NCI-H2081 (cell line): ENCODE measurements around the gene NKAIN2.
"Not testable (repeated sequence)": the region's sequence is repeated elsewhere in the genome, so short reads cannot be mapped to it uniquely, and the experiment has no call there.

Experiments
- DNase-seq, 2 experiments: peaks; one replicate each; lab custom pipeline; 2025; lab: John Stamatoyannopoulos, UW

The NKAIN2 gene

DNA sequence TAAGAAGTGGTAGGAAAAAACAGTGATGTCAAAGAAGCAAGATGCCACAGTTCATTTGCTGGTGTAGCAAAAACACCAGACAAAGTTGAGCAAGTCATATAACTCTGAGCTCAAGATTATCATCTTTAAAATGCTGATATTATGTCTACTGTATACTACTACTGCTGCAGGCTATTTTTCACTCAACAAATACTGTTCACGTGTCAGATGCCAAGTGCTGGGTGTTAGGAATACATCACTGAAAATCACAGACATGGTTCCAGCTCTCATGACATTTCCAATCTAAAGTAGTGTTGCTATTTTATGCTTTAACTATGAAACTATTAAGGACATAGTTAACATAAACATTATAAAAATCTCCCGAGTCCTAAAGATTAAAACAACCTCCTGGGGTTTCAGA lies 163.0 kb downstream of the NKAIN2 start:
- DNase-seq = no peak

DNA sequence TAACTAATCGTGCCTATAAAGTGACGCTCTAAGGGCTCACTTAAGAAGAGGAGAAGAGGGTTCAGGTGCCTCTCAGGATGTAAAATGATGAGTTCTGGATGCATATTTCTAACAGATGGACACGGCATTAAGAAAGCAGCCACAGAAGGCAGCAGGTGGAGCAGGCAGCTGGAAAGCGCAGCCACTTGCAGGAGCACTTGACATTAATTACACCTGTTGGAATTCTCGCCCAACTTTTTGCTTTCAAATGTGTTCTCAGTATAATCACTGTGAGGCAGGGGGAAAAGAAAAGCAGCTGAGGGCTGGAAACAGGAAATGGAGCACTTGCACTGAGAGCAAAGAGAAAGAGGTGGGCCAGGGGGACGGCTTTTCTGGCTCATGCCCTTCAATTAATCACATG lies 164.2 kb downstream of the NKAIN2 start:
- DNase-seq = peak; percentile 36 to 91

DNA sequence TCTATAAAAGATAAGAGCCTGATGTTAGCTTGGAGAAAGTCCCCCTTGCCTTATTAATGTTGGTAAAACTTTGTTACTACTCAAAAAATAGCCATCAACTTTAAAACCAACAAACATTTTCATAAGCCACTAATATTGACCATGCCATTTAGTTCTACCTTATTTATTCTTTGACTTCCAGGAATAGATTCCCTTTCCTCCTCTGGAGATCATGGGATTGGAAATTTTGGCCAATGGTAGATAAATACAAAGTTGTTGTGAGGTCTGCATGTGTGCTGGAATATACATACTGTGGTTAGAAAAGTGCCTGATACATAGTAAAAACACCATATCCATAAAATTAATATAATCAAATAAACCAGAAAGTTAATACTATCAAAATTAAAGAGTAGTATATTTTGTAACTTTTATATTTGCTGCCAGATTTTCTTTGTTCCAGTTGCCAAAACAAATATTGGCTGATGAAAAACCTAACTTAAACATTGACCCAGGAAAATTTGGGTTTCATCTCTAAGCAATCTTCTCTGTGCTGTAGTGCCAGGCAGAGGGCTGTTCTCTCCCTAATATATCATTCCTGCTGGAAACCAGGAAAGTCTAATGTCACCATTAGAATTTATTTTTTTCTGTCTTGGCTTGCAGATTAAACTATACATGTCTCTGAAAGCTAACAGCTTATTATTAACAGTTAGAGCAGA lies 169.1 kb downstream of the NKAIN2 start:
- DNase-seq = peak in 1 of 2 experiments; percentile 15

DNA sequence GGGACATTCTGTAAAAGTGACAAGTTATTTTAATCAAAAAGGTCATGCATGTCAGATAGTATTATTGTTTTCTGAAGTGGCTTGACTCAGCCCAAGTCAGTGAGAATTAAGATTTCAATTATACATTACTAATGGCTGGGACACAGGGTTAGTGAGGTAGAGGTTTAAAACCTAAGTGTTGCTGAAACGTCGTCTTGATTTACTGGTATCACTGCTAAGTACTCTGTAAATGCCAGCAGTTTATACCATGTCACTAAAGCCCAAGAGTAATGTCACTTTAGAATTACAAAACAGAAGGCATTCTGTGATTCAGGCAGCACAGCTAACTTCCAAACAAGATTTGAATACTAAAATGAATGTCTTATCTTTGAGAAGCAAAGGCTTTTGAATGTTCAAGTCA lies 176.6 kb downstream of the NKAIN2 start:
- no peak for DNase-seq

DNA sequence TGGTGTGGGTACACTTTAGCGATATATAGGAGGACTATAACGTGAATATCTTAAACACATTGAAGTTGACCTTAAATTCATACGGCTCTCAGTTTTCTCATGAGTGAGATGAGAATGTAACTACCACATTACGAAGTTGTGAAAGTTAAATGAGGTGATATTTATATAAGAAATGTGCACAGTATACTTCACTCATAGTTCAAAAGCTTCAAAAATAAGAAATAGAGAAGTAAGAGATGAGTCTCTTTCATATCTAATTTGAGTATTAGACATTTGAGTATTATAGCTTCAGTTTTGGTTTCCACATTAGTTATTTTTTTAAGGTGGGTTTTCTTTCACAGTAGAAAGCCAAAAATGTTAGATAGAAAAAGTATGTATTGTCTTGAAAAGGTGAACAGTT lies 183.3 kb downstream of the NKAIN2 start:
- DNase-seq = no peak

DNA sequence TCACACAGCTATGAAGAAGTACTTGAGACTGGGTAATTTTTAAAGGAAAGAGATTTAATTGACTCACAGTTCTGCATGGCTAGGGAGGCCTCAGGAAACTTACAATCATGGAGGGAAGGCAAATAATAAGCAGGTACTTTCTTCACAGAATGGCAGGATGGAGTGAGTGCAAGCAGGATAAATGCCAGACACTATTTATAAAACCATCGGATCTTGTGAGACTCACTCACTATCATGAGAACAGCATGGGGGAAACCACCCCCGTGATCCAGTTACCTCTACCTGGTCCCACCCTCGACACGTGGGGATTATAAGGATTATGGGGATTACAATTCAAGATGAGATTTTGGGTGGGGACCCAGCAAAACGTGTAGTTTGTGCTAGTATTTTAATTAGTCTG lies 186.3 kb downstream of the NKAIN2 start:
- not testable (repeated sequence) for DNase-seq

DNA sequence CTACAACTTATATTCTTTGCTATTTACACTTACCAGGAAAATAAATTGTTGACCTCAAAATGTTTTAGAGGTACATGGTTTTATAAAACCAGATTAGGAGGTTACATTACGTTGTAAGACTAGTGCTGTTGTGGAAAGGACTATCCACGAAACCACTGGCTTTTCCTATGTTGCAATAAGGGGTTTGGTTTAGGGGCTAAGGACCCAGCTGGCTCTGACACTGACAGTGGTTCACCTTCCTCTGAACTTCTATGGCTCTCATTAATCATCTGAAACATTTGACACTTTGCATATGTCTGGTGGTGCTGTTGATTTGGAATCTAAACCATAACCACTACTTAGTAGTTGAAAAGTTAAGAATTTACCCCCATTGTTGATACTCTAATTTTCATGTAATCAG lies 186.7 kb downstream of the NKAIN2 start:
- no peak for DNase-seq

DNA sequence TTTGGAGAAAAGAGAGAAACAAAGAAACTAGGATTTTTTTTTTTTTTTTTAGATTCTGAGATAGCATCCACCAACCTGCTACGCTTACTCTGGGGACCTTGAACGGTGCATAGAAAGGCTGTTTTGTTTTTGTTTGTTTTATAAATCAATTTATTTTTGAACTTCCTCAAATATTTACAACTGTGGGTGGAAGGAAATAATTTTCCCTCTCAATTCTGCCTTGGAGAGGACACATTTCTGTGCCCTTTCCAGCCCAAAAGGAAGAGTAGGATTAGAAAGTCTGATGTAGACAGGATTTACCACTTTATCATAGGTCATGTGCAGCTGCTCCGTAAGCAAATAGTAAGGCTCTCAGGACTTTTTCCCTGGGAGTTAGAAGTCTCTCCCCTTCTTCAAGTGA lies 190.5 kb downstream of the NKAIN2 start:
- peak in 1 of 2 experiments; percentile 35 for DNase-seq

DNA sequence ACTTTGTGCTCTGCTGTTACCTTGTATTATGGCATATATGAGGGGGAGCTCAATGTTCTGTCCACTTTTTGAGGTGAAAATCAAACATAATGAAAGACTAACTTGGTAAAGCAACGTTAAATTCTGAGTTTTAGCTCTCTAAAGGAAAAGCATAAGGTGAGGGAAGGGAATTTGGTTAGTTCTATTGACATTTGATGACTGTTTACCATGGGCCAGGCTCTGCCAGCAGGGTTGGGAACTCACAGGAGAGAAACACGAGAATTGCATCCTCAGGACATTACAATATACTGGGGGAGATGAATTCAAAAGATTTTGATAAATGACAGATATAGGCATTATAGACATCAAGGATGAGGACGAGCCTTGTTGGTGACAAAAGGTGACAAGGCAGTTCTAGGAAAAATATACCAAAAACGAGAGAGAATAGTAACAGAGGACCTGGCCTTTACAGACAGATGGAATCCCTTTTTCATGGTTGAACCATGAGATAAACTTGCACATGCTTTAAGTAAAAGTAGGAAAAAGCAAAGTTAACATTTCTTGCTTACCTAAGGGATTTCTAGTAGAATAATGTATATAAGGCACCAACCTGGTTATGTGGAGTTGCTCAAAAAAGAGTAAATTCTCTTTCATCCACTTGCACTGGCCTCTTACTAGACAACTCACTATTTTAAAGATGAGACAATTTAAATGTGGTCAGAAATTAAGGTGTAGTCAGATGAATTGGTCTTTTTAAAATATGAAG lies 191.4 kb downstream of the NKAIN2 start:
- peak; percentile 12 to 65 for DNase-seq

DNA sequence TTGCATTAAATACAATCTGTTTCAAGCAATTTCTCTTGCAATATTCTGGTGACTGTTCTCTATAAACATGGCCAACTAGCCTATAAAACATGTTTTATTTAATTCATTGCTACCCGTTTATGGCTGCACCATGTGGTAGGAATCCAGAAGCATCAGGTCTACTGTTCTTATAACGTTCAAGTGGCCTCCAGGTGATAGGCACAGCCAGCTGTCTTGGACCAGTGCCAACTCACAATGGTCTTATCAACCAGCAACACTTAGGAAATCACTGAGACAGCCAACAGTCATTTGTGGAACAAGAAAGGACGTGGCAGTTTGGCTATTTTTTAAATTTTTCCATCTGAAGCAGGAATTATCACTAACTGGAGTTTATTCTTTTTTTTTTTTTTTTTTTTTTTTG lies 193.6 kb downstream of the NKAIN2 start:
- peak; percentile 61 to 90 for DNase-seq

DNA sequence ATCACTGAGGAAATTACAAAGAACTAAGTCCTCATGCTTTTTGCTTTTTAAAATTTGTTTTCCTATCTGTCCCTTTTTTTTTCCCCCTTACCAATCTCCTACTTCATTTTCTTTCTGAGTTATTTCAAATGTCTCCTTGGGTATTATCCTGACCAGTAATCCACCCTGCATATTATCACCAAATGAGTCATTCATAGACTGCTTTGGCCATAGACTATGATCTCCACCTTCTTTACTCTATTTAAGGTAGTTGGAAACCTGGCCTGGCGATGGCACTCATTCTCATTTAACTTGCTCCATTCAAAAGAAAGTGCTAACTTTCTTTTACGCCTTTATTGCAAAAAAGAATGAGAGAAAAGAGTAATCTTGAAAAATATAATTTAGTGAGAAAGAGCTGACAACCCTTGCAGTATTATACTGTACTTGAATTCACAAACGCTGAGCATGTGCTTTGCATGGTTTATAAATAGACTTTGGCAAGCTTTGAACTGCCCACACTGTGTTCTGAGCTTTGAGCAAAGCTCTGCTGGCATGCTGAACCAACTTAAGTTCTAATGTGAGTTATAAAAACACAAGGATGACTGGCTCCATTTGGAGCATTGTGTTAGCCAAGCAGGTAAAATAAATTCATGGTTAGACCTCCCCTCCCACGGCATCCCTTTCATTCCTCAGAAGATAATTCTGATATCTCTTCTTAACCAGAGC lies 198.9 kb downstream of the NKAIN2 start:
- DNase-seq = peak in 1 of 2 experiments; percentile 17

DNA sequence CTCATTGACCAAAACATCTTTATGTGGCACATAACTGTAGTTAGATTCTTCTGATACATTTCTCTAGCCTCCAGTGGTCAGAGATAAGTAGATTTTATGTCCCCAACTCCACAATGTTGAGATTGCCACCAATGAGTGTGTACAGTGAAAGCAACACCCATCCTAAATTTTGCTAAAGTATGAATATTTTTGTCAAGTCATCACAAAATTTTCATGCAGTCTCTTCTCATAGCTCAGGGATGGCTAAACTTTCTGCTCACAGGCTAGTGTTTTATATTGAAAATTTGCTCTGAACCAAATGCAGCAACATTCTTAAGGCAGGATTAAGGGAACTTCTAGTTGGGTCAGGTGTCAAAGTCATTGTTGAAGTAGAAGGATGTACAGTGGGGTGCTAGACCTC lies 203.6 kb downstream of the NKAIN2 start:
- no peak for DNase-seq

DNA sequence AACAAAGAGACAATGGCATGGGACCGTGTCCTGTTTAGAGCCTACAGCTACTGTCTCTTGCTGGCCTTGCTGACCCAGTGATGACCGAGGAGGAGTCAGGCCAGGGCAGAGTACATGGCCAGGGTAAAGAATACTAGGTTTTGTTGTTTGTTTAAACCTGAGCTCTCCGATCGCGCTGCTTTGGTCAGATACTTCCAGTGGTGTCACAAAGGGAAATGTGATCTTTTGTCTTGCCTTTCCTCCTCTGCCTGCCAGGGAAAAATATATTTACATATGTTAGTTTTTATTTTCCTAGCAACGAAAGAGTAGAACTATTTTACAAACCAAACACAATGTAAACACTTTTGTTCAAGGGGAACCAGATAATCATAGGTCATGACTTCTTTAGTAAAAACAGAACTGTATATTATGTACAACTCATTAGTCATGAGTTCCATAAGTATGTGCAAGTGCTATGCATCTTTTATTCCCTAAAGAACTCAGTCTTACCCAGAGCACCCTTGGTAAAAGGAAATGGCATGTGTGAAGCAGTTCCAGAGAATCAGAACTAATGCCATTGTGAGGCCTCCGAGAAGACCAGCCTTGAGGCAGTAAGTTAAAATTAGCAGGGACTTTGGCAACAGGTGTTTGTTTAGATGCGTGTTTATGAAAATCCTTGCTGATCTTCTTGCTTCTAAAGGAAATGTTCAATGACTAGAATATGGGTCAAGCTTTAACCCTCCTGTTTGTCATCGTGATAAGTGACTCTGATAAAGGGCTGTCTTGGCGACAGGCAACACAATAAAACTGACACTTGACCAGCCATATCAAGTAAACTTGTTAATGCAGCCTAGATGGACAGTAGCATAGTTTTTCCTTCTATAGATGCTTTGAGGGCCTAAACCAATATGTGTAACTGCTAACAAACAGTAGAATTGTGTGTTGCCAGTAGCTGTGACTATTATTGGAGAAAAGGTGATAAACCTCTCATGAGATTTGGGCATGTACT lies 204.6 kb downstream of the NKAIN2 start:
- peak in 1 of 2 experiments; percentile 44 for DNase-seq

DNA sequence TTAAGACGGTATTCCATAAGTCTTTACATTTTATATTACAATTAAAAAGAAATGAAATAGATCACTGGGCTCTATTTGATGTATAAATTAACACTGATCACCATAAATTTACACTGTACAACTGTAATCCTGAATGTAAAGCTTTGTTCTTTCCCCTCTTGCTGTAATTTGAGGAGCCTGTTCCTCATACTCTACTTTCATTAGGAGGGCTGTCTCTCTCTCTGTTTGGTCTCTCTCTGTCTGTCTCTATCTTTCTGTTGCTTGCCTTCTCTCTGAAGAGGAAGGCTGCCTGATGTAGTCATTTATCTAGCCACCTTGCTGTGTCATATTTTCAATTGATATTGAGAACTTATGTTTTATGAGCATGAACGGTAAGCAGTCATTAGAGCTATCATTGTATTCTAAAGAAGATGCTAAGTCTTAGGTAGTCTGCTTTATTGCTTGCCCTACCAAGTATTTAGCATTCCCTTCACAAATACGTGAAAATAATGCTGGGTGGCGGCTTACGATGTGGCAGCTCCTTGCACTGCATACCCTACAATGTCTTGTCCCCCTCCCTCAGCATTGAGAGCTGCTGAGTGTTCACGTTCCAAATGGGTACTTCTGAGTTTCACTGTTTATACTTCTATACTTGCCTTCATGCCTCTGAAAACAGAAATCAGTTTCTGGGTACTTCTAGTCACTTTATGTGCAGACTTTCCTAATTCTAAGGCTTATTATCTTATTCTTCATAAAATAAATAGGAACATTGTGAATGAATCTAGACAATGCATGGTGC lies 205.5 kb downstream of the NKAIN2 start:
- DNase-seq = no peak

DNA sequence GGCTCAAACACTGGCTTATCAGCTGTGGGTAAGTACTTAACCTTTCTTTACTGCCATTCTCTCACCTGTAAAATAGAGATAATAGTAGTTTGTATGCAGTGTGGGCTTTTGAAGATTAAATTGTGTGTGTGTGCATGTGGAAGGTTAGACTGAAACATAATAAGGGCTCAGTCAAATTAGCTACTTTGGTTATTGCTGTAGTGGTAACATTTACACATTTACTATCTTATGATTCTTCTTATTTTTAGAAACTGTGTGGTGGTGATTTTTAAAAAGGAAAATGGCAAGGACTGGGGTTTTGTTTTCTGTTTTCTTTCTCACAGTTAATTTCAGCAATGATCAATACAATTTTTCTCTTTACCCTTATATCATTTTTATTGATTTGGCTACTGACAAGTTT lies 206.9 kb downstream of the NKAIN2 start:
- no peak for DNase-seq

DNA sequence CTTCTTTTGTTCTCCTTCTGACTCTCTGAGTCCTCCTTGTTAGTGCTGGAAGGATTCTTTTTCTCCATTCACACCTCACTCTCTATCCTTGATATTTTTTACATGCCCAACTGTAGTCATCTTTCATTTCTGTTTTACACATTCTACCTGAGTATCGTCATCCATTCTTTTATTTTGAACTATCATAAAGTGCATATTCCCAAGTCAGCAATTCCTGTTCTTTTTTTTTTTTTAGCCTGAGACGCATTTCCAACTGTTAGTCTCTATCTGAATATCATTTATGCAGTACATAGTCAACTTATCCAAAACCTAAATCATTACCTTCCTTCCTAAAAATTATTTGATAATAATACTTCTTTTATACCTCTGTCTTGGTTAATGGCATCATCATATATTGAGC lies 207.5 kb downstream of the NKAIN2 start:
- DNase-seq = no peak

DNA sequence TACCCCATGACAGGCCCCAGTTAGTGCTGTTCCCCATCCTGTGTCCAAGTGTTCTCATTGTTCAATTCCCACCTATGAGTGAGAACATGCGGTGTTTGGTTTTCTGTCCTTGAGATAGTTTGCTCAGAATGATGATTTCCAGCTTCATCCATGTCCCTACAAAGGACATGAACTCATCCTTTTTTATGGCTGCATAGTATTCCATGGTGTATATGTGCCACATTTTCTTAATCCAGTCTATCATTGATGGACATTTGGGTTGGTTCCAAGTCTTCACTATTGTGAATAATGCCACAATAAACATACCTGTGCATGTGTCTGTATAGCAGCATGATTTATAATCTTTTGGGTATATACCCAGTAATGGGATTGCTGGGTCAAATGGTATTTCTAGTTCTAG lies 218.4 kb downstream of the NKAIN2 start:
- not testable (repeated sequence) for DNase-seq

DNA sequence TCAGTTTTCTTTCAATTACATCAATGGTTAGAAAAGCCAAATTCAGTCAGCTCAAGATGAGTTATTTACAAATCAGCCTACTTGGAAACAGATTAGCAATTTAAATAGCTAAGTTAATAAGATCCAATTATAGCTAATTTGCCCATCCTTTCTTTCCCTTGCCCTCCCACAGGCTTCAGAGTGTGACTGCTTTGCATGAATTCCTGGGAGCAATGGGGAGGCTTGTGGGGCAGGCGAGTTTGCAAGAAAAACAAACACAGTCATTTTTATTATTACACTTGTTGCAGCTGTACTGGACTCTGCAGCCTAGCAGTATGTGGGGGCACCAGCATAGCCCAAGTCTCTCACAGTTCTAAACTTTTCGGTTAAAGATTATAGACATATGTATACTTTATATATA lies 219.0 kb downstream of the NKAIN2 start:
- peak in 1 of 2 experiments; percentile 46 for DNase-seq

DNA sequence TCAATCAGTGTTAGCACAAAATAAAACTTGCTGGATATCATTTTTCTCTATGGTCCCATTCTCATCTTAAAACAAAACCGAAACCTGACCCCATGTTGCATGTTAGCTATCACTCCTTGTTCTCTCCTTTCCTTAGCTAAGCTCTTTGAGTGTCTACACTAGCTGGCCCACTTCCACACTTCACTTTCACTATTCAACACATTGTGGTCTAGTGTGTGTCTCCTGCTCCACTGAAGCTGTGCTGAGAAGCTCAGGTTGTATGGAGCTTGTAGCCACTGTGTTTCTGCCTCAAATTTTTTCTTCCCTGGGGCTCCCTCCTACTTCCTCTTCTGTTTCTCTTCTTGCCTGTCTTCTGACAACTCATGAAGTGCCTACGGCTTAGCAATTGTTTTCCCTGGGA lies 223.0 kb downstream of the NKAIN2 start:
- no peak for DNase-seq

DNA sequence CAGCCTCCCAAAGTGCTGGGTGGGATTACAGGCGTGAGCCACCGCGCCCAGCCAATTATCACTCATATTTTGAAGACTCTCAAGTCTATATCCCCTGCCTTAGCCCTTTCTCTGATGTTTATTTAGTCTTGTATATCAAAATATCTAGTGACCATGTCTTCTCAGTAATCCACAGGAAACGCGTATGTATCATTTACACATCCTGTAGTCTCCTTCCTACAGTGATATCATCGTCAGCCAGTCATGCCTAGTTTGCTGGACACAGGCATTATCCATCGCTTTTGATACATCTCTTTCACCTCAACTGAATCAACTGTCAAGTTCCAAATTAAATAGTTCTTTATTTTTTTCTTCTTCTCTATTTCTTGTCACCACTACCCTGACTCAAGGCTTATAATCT lies 223.7 kb downstream of the NKAIN2 start:
- DNase-seq = no peak

DNA sequence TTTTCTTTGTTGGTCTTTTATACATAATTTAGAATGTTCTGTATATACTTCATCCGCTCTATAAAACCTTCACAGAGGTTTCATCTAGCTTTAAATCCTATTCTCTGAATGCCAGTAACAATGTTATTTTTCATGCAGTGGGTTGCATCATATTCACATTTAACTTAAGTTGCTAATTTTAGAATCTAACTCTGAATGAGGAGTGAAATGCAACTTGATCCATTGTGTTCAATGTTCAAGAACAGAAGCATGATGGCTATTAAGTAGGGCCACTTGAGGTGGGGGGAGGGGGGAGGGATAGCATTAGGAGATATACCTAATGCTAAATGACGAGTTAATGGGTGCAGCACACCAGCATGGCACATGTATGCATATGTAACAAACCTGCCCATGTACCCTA lies 224.5 kb downstream of the NKAIN2 start:
- no peak for DNase-seq
